WI38 (cell line): ENCODE results near the gene TSPO.

ENCODE experiments used
- H3K4me3 ChIP-seq: 2 replicates; pipeline ENCODE4 v1.5.1; 2011; ENCODE audit warnings: low read depth, mild to moderate bottlenecking, control low read depth, low read length
- CTCF ChIP-seq: IDR thresholded peaks from 2 replicates; pipeline ENCODE4 v1.5.1; 2012; ENCODE audit warnings: low read depth, mild to moderate bottlenecking, control low read depth, low read length

TSPO gene

GRCh38 chr22:43155789-43156188 is 4.4 kb downstream of the TSPO start:
- no peak overlapping the region for H3K4me3 ChIP-seq
- no peak for TF ChIP-seq CTCF

- H3K4me3 ChIP-seq = no peak overlapping the region
- no peak for TF ChIP-seq CTCF
Observed at GRCh38 chr22:43156413-43156812, 5.1 kb downstream of the TSPO start.

GRCh38 chr22:43157874-43158546 is 6.7 kb downstream of the TSPO start:
- H3K4me3 ChIP-seq = no peak overlapping the region
- no peak for TF ChIP-seq CTCF

- no peak for TF ChIP-seq CTCF
- no peak overlapping the region for H3K4me3 ChIP-seq
Observed at GRCh38 chr22:43158778-43159483, 7.6 kb downstream of the TSPO start.

- TF ChIP-seq CTCF = no peak
- H3K4me3 ChIP-seq = no peak overlapping the region
Observed at GRCh38 chr22:43159484-43160178, 8.3 kb downstream of the TSPO start.

GRCh38 chr22:43160497-43161126 is 9.3 kb downstream of the TSPO start:
- no peak for TF ChIP-seq CTCF
- no peak overlapping the region for H3K4me3 ChIP-seq
